HFFc6 (cell line): ENCODE data around the gene INTU. TPM values are rescaled to one million over a fixed set of nuclear protein-coding genes. Genes with fewer than 3 reads are reported as not detected.
"Not testable (repeated sequence)": the region's sequence is repeated elsewhere in the genome, so short reads cannot be mapped to it uniquely, and the experiment has no call there.

Experiments used
- DNase-seq: peaks from one replicate; pipeline ENCODE4 v3.0.0-alpha.2; 2018
- H3K27ac Mint-ChIP-seq: 2 replicates; pipeline ENCODE4 v1.8.0; 2020; ENCODE audit warnings: mild to moderate bottlenecking, mixed read lengths
- H3K27me3 Mint-ChIP-seq: 2 replicates; pipeline ENCODE4 v1.8.0; 2021; ENCODE audit warnings: mild to moderate bottlenecking, moderate library complexity, mixed read lengths; ENCODE audit not compliant: insufficient read depth
- H3K36me3 Mint-ChIP-seq: 2 replicates; pipeline ENCODE4 v1.8.0; 2021; ENCODE audit warnings: low read depth, mixed read lengths
- H3K4me1 Mint-ChIP-seq: 2 replicates; pipeline ENCODE4 v1.8.0; 2020; ENCODE audit warnings: low read depth, mixed read lengths
- H3K4me3 Mint-ChIP-seq: 2 replicates; pipeline ENCODE4 v1.8.0; 2020; ENCODE audit warnings: mild to moderate bottlenecking, moderate library complexity, mixed read lengths
- H3K9me3 Mint-ChIP-seq: 2 replicates; pipeline ENCODE4 v1.8.0; 2020; ENCODE audit warnings: mild to moderate bottlenecking, mixed read lengths
- total RNA-seq, 6 experiments: library from RNA; stranded (reverse); fragmentation: NEBNext Ultra II Directional; extraction: Animal tissue kit (Norgen Biotek cat#: 25700); gene quantifications; 2 replicates in 1 of 6; 3 replicates in 5 of 6; pipeline ENCODE4 v1.2.3, GENCODE V29; 2021
- TF ChIP-seq, protein P1 (sequence below): fragments of 200-600 bp; sonication (generic); IDR thresholded peaks from 2 replicates; pipeline ENCODE4 v1.5.0; 2021; ENCODE audit warnings: antibody characterized with exemption, mild to moderate bottlenecking

The INTU gene
- total RNA-seq, 6 experiments from 2014 or later = 3.6 to 5.7 (median 5.0) TPM

GRCh38 chr4:127642169-127642568 is 9.4 kb downstream of the INTU start:
- DNase-seq = peak; percentile 40
- Mint-ChIP-seq H3K27ac (peak overlapping the region; percentile 41; the same call in 1 of the 2 replicates), H3K36me3 (peaks cover 24% of the 10 kb centered on the region), H3K4me1 (peaks cover 16% of the 10 kb centered on the region), H3K27me3 (no peaks in the 10 kb centered on the region), H3K4me3 (peak overlapping the region; percentile 14; the same call in 1 of the 2 replicates), H3K9me3 (no peaks in the 10 kb centered on the region)
- TF ChIP-seq, protein P1, sequence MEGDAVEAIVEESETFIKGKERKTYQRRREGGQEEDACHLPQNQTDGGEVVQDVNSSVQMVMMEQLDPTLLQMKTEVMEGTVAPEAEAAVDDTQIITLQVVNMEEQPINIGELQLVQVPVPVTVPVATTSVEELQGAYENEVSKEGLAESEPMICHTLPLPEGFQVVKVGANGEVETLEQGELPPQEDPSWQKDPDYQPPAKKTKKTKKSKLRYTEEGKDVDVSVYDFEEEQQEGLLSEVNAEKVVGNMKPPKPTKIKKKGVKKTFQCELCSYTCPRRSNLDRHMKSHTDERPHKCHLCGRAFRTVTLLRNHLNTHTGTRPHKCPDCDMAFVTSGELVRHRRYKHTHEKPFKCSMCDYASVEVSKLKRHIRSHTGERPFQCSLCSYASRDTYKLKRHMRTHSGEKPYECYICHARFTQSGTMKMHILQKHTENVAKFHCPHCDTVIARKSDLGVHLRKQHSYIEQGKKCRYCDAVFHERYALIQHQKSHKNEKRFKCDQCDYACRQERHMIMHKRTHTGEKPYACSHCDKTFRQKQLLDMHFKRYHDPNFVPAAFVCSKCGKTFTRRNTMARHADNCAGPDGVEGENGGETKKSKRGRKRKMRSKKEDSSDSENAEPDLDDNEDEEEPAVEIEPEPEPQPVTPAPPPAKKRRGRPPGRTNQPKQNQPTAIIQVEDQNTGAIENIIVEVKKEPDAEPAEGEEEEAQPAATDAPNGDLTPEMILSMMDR = no peak

DNA sequence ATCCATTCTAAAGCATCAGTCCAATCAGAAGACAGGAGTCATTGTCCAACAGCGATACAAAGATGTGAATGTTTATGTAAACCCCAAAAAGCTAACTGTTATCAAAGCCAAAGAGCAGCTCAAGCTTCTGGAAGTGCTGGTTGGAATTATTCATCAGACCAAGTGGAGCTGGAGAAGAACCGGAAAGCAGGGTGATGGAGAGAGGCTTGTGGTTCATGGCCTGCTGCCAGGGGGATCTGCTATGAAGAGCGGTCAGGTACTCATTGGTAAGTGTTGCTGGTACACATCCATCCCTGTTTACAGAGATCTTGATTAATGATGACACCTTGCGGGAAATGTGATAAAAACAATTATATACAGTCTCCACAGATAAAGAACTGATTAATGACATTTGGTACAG is 11.0 kb downstream of the INTU start:
- peaks cover 16% of the 10 kb centered on the region for H3K4me1 Mint-ChIP-seq
- DNase-seq = no peak
- H3K9me3 Mint-ChIP-seq = no peaks in the 10 kb centered on the region
- H3K36me3 Mint-ChIP-seq = peaks cover 23% of the 10 kb centered on the region
- H3K4me3 Mint-ChIP-seq = no peak overlapping the region
- H3K27me3 Mint-ChIP-seq = no peaks in the 10 kb centered on the region
- TF ChIP-seq, protein P1 = no peak
- H3K27ac Mint-ChIP-seq = no peak overlapping the region

- Mint-ChIP-seq H3K9me3 (no peaks in the 10 kb centered on the region), H3K27me3 (no peaks in the 10 kb centered on the region), H3K4me1 (no peaks in the 10 kb centered on the region), H3K36me3 (peaks cover 23% of the 10 kb centered on the region), H3K27ac (no peak overlapping the region), H3K4me3 (no peak overlapping the region)
- DNase-seq = no peak
- TF ChIP-seq, protein P1 = no peak
Observed at GRCh38 chr4:127648061-127648460, 15.3 kb downstream of the INTU start.

DNA sequence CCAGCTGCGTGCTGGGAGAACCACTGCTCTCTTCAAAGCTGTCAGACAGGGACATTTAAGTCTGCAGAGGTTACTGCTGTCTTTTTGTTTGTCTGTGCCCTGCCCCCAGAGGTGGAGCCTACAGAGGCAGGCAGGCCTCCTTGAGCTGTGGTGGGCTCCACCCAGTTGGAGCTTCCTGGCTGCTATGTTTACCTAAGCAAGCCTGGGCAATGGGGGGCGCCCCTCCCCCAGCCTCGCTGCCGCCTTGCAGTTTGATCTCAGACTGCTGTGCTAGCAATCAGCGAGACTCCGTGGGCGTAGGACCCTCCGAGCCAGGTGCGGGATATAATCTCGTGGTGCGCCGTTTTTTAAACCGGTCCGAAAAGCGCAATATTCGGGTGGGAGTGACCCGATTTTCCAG is 22.8 kb downstream of the INTU start:
- H3K36me3 Mint-ChIP-seq, H3K9me3 Mint-ChIP-seq, H3K27me3 Mint-ChIP-seq, H3K27ac Mint-ChIP-seq, H3K4me1 Mint-ChIP-seq, DNase-seq, H3K4me3 Mint-ChIP-seq: not testable (repeated sequence)

- Mint-ChIP-seq H3K9me3 (no peaks in the 10 kb centered on the region), H3K27me3 (peaks cover 3% of the 10 kb centered on the region), H3K36me3 (no peaks in the 10 kb centered on the region), H3K4me3 (no peak overlapping the region), H3K27ac (no peak overlapping the region), H3K4me1 (no peaks in the 10 kb centered on the region)
- no peak for DNase-seq
- TF ChIP-seq, protein P1 = no peak
Observed at GRCh38 chr4:127656047-127656680, 23.4 kb downstream of the INTU start.

- Mint-ChIP-seq H3K4me3 (no peak overlapping the region), H3K27me3 (peaks cover 3% of the 10 kb centered on the region), H3K36me3 (0 out of 2 replicates have a peak, but pooled peaks cover 5% of the 10 kb centered on the region), H3K4me1 (no peaks in the 10 kb centered on the region), H3K27ac (no peak overlapping the region), H3K9me3 (no peaks in the 10 kb centered on the region)
- no peak for DNase-seq
- TF ChIP-seq, protein P1 = no peak
Observed at GRCh38 chr4:127660284-127660885, 27.6 kb downstream of the INTU start.
